HG02884 (cell line): ENCODE data around the gene EGLN3.

Source experiments
- ATAC-seq: cut with Tn5 transposase; IDR thresholded peaks from one replicate; pipeline ENCODE4 v1.9.1; 2021; ENCODE audit warnings: mild to moderate bottlenecking, moderate library complexity; ENCODE audit not compliant: unreplicated experiment

Gene EGLN3

GRCh38 chr14:33876274-33876673, 74.6 kb downstream of the EGLN3 start:
- ATAC-seq: no peak
